HG02938 (cell line): ENCODE data around the gene HCCS.
"Not testable (repeated sequence)": the region's sequence is repeated elsewhere in the genome, so short reads cannot be mapped to it uniquely, and the experiment has no call there.

Experiments used
- ATAC-seq: cut with Tn5 transposase; IDR thresholded peaks from one replicate; pipeline ENCODE4 v1.9.1; 2021; ENCODE audit warnings: mild to moderate bottlenecking, moderate library complexity; ENCODE audit not compliant: unreplicated experiment

HCCS gene

GRCh38 chrX:11119313-11119943, 8.3 kb downstream of the HCCS start:
- no peak for ATAC-seq

- not testable (repeated sequence) for ATAC-seq
These were observed 12.0 kb downstream of the HCCS start for GRCh38 chrX:11123087-11123486.

GRCh38 chrX:11124112-11124511, 13.0 kb downstream of the HCCS start:
- no peak for ATAC-seq

- ATAC-seq = no peak
These were observed 13.9 kb downstream of the HCCS start for GRCh38 chrX:11125060-11125459.

GRCh38 chrX:11129534-11130105, 18.5 kb downstream of the HCCS start:
- ATAC-seq = no peak

GRCh38 chrX:11130136-11130535, 19.0 kb downstream of the HCCS start:
- ATAC-seq = no peak

GRCh38 chrX:11131146-11131545, 20.0 kb downstream of the HCCS start:
- ATAC-seq = no peak

GRCh38 chrX:11135564-11136185, 24.5 kb downstream of the HCCS start:
- ATAC-seq = no peak

GRCh38 chrX:11137543-11138139, 26.5 kb downstream of the HCCS start:
- no peak for ATAC-seq

- ATAC-seq = no peak
These were observed 27.6 kb downstream of the HCCS start for GRCh38 chrX:11138498-11139390.

- peak; percentile 67 for ATAC-seq
These were observed 33.0 kb downstream of the HCCS start for GRCh38 chrX:11143931-11144678.

GRCh38 chrX:11146411-11146810, 35.3 kb downstream of the HCCS start:
- no peak for ATAC-seq

GRCh38 chrX:11148401-11148800, 37.3 kb downstream of the HCCS start:
- ATAC-seq = no peak

- no peak for ATAC-seq
These were observed 40.8 kb downstream of the HCCS start for GRCh38 chrX:11151799-11152559.

- ATAC-seq = no peak
These were observed 48.0 kb downstream of the HCCS start for GRCh38 chrX:11159149-11159548.

GRCh38 chrX:11164433-11164832, 53.3 kb downstream of the HCCS start:
- no peak for ATAC-seq

GRCh38 chrX:11171956-11172355, 60.8 kb downstream of the HCCS start:
- ATAC-seq = no peak

GRCh38 chrX:11172415-11172814, 61.3 kb downstream of the HCCS start:
- ATAC-seq = no peak
